ENCODE measurements around the gene SMIM35.

GRCh38 chr11:118047749-118048148 lies 39.0 kb downstream of the SMIM35 start:
- TF ChIP-seq CTCF (IDR thresholded peaks at IDR 0.05; ENCODE audit: low read length) (no peak), EZH2 (IDR thresholded peaks at IDR 0.05; ENCODE audit: borderline replicate concordance, low read length) (no peak)
